C4-2B (cell line): Measurements from ENCODE around the gene TMEM107.

Experiments
- H3K27ac ChIP-seq: fragments of 450-650 bp; 2 replicates; pipeline ENCODE4 v1.5.1; 2017
- CTCF ChIP-seq: fragments of 450-650 bp; conservative IDR thresholded peaks from 2 replicates; pipeline ENCODE4 v1.5.1; 2017; ENCODE audit warnings: mild to moderate bottlenecking
- ZFX ChIP-seq: fragments of 450-650 bp; IDR thresholded peaks from 2 replicates; pipeline ENCODE4 v1.6.1; 2017

The TMEM107 gene

GRCh38 chr17:8176197-8176940 lies at the start of gene TMEM107:
Gene TMEM107, minus strand, starts transcription at chr17:8176380. Its CDS starts 94 bp downstream, at chr17:8176286.
- peak within 1 kb of the TSS; percentile 88 for H3K27ac ChIP-seq
- TF ChIP-seq ZFX (peak; percentile 64; the same call in 1 of the 2 replicates), CTCF (no peak)

- H3K27ac ChIP-seq, result no peak overlapping the region
- TF ChIP-seq CTCF (no peak), ZFX (no peak)
Measured at GRCh38 chr17:8224891-8225812, 49.0 kb upstream of the TMEM107 start.

- peak overlapping the region; percentile 93 for H3K27ac ChIP-seq
- TF ChIP-seq CTCF (no peak), ZFX (peak; percentile 17; the same call in 1 of the 2 replicates)
Measured at GRCh38 chr17:8223356-8224126, 47.4 kb upstream of the TMEM107 start.

- TF ChIP-seq CTCF, result no peak
- TF ChIP-seq ZFX, result no peak
- peak overlapping the region; percentile 93 for H3K27ac ChIP-seq
Measured at GRCh38 chr17:8222630-8223355, 46.6 kb upstream of the TMEM107 start.

- TF ChIP-seq ZFX (no peak), CTCF (no peak)
- H3K27ac ChIP-seq, result peak overlapping the region; percentile 93
Measured at GRCh38 chr17:8222380-8222629, 46.1 kb upstream of the TMEM107 start.

- peak overlapping the region; percentile 93 for H3K27ac ChIP-seq
- TF ChIP-seq CTCF, result no peak; the same call in 1 of the 2 replicates
- no peak for TF ChIP-seq ZFX
Measured at GRCh38 chr17:8221663-8222379, 45.6 kb upstream of the TMEM107 start.
